Articular chondrocyte of knee joint (primary cell): ENCODE measurements around the gene RFPL2. TPM values are rescaled to one million over a fixed set of nuclear protein-coding genes. Genes with fewer than 3 reads are reported as not detected.

Source experiments
- small RNA-seq: library from RNA; depleted of rRNA; stranded (forward); fragments of <200 nt; gene quantifications from one replicate; pipeline ENCODE3, GENCODE V24; 2012
- total RNA-seq: library from RNA; depleted of rRNA; stranded (reverse); fragments of >200 nt; gene quantifications from 2 replicates; pipeline ENCODE4 v1.2.3, GENCODE V29; 2012

Gene RFPL2
- not detected in 2 replicates for total RNA-seq

DNA sequence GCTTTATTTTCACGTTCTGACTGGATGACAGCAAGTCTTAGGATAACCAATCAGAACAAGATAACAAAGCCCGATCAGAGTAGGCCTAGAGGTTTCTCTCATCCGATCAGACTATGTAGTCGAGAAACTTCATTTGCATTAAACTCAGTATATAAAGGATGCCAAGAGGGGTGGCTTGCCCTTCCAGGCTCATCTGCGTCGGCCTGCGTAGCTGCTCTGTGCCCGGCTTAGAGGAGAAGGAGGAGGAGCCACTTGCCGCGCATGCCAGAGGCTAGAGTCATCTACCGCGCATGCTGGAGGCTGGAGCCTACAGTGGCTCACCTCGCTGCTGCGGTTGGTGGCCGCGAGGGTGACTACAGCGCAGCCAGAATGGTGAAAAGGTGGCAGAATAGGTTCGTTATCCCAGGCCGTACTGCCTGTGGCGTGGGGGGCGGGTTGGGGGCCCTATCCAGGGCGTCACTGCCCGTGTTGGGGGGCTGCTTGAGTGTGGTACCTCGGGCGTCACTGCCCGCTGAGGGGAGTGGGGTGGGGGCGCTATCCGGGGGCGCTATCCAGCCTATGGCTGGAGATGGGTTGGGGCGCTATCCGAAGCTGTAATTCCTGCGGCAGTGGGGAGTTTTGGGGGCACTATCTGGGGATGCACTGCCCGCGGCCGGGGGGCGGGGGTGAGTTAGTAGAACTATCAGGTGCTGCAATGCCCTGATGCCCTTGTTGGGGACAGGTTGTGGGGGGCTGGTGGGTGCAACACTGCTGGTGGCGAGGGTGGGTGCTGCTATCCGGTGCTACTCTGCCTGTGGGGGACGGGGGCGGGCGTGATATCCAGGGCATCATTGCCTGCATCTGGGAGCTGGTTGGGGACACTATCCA lies at the start of gene RFPL2:
Gene RFPL2 (minus strand): TSS at position 218 of the 867 bp plus-strand sequence. CDS start 2,622 bp downstream, outside the sequence.

GRCh38 chr22:32158712-32159533 lies 46.0 kb downstream of the RFPL2 start, which contains the start of gene C22orf42:
Gene C22orf42, minus strand, starts transcription at chr22:32159303. Its CDS starts 88 bp downstream, at chr22:32159215.

Small RNAs within 50 kb of the gene (small RNA-seq; reads per million reads assigned to genes)
- gene RF02171, result not detected

Other genes with a start within 250 kb of the RFPL2 start
- not detected in 2 replicates for gene SLC5A1, start 161.8 kb downstream of the RFPL2 start, total RNA-seq
- not detected in 2 replicates for gene C22orf42, start 45.8 kb downstream of the RFPL2 start, total RNA-seq
- gene SLC5A4, start 50.3 kb upstream of the RFPL2 start, total RNA-seq, result not detected in 2 replicates
- not detected in 2 replicates for gene RFPL3, start 152.8 kb upstream of the RFPL2 start, total RNA-seq
- gene RTCB, start 207.2 kb upstream of the RFPL2 start, total RNA-seq, result 83.9 and 89.9 TPM in 2 replicates